GM19023 (cell line): ENCODE results near the gene ITGA1.

Experiments
- ATAC-seq: cut with Tn5 transposase; IDR thresholded peaks from one replicate; pipeline ENCODE4 v1.9.1; 2021; ENCODE audit warnings: mild to moderate bottlenecking, moderate library complexity; ENCODE audit not compliant: unreplicated experiment

ITGA1 gene

GRCh38 chr5:52894451-52894850, 106.7 kb downstream of the ITGA1 start:
- no peak for ATAC-seq

- no peak for ATAC-seq
These were observed 107.4 kb downstream of the ITGA1 start for GRCh38 chr5:52895075-52895474.

- ATAC-seq, result no peak
These were observed 108.1 kb downstream of the ITGA1 start for GRCh38 chr5:52895572-52896413.

GRCh38 chr5:52896534-52897237, 109.0 kb downstream of the ITGA1 start:
- no peak for ATAC-seq

- ATAC-seq, result no peak
These were observed 109.5 kb downstream of the ITGA1 start for GRCh38 chr5:52897238-52897614.

GRCh38 chr5:52898961-52899680, 111.4 kb downstream of the ITGA1 start:
- no peak for ATAC-seq

GRCh38 chr5:52903142-52903541, 115.4 kb downstream of the ITGA1 start:
- ATAC-seq, result no peak

GRCh38 chr5:52906343-52906742, 118.6 kb downstream of the ITGA1 start:
- no peak for ATAC-seq

GRCh38 chr5:52906845-52907244, 119.1 kb downstream of the ITGA1 start:
- ATAC-seq, result no peak

GRCh38 chr5:52909192-52909591, 121.5 kb downstream of the ITGA1 start:
- ATAC-seq, result no peak

GRCh38 chr5:52910071-52910470, 122.4 kb downstream of the ITGA1 start:
- ATAC-seq, result no peak

GRCh38 chr5:52915176-52915875, 127.6 kb downstream of the ITGA1 start:
- ATAC-seq, result peak; percentile 100

GRCh38 chr5:52920929-52921328, 133.2 kb downstream of the ITGA1 start:
- no peak for ATAC-seq

- no peak for ATAC-seq
These were observed 134.7 kb downstream of the ITGA1 start for GRCh38 chr5:52922384-52922783.

- ATAC-seq, result no peak
These were observed 136.7 kb downstream of the ITGA1 start for GRCh38 chr5:52924456-52924855.

- ATAC-seq, result no peak
These were observed 137.3 kb downstream of the ITGA1 start for GRCh38 chr5:52925001-52925400.

GRCh38 chr5:52928689-52929088, 141.0 kb downstream of the ITGA1 start:
- no peak for ATAC-seq

GRCh38 chr5:52938226-52938625, 150.5 kb downstream of the ITGA1 start:
- no peak for ATAC-seq

- no peak for ATAC-seq
These were observed 155.6 kb downstream of the ITGA1 start for GRCh38 chr5:52943285-52943684.

GRCh38 chr5:52943808-52944207, 156.1 kb downstream of the ITGA1 start:
- no peak for ATAC-seq

- ATAC-seq, result no peak
These were observed 157.3 kb downstream of the ITGA1 start for GRCh38 chr5:52945040-52945439.
